ENCODE results near the gene TSPAN13. TPM values are rescaled to one million over a fixed set of nuclear protein-coding genes. Genes with fewer than 3 reads are reported as not detected.

The TSPAN13 gene
- total and polyA plus RNA-seq, 10 of the 15 experiments (the other 5 are each of a cell fraction or from before 2014, with no cell fraction given) = 0.26 to 0.37 TPM; not detected in 8

DNA sequence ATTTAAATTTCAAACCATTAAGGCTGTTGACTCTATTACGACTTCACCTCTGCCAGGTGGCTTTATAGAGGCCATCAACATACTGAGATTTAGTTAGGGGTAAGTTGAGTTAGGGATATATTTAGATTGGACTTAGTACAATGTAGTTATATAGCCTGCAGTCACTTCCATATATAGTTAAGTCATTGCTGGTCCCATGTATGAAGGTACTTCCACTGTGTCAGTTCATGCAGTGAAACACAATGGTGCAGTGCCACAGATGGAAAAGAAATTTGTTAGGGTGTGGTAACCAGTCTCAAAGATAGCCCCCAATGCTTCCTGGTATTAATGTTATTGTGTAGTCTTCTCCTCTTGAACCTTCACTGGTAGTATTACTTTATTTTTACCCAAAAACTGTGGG is 12.6 kb upstream of the TSPAN13 start:
- Histone ChIP-seq H3K27ac (ENCODE audit: control insufficient read depth, insufficient read depth) (no peak overlapping the region), H3K27me3 (replicated peaks in 1 of 2; ENCODE audit: control insufficient read depth in 2 of 2, insufficient read depth in 2 of 2, low read length in 1 of 2) (no peaks in the 10 kb centered on the region; a peak in 2 of 4 replicates), H3K4me2 (ENCODE audit: control insufficient read depth, insufficient read depth) (no peak overlapping the region), H3K4me3 (no peak overlapping the region), H3K9ac (ENCODE audit: control insufficient read depth, insufficient read depth, low read length) (no peak overlapping the region), H3K9me3 (replicated peaks; ENCODE audit: control insufficient read depth, insufficient read depth, low read length) (no peaks in the 10 kb centered on the region), H2AFZ (ENCODE audit: control insufficient read depth, low read depth, low read length) (no peak overlapping the region), H3K36me3 (ENCODE audit: control insufficient read depth in 2 of 2, insufficient read depth in 2 of 2, low read length in 1 of 2) (no peaks in the 10 kb centered on the region), H3K79me2 (ENCODE audit: control insufficient read depth, insufficient read depth, low read length) (no peaks in the 10 kb centered on the region), H3K4me1 (ENCODE audit: control insufficient read depth, insufficient read depth, low read length) (no peaks in the 10 kb centered on the region), H4K20me1 (ENCODE audit: control insufficient read depth, insufficient read depth) (no peaks in the 10 kb centered on the region)
- DNase-seq (ENCODE audit: low read depth, low spot score) = no peak
- intact Hi-C loops (cut with micrococcal nuclease; ENCODE audit: unreplicated experiment) = no loop called here
- WGBS (ENCODE audit: insufficient coverage, insufficient replicate concordance, low lambda C conversion rate, missing lambda C conversion rate) = 23% methylated on average over 1 of the region's 1 CpG
- FAIRE-seq = no peak
- BruUV-seq (replicated peaks) = no TSS peak
- ChIA-PET RAD21 (ENCODE audit: unreplicated experiment) (no interaction called here), CTCF (no interaction called here), SMC1A (ENCODE audit: uncharacterized antibody, unreplicated experiment) (no interaction called here), POLR2A (no interaction called here)
- ATAC-seq = no peak
- TF ChIP-seq, protein P1, sequence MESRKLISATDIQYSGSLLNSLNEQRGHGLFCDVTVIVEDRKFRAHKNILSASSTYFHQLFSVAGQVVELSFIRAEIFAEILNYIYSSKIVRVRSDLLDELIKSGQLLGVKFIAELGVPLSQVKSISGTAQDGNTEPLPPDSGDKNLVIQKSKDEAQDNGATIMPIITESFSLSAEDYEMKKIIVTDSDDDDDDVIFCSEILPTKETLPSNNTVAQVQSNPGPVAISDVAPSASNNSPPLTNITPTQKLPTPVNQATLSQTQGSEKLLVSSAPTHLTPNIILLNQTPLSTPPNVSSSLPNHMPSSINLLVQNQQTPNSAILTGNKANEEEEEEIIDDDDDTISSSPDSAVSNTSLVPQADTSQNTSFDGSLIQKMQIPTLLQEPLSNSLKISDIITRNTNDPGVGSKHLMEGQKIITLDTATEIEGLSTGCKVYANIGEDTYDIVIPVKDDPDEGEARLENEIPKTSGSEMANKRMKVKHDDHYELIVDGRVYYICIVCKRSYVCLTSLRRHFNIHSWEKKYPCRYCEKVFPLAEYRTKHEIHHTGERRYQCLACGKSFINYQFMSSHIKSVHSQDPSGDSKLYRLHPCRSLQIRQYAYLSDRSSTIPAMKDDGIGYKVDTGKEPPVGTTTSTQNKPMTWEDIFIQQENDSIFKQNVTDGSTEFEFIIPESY (IDR thresholded peaks at IDR 0.05) = no peak
- TF ChIP-seq RUNX3 (IDR thresholded peaks at IDR 0.05; ENCODE audit: low read length) = no peak
- no peak for TF ChIP-seq RBBP5 (conservative IDR thresholded peaks at IDR 0.05)
- TF ChIP-seq WRNIP1 (IDR thresholded peaks at IDR 0.05; ENCODE audit: borderline replicate concordance, low read depth, low read length) = no peak
- TF ChIP-seq NFYB (IDR thresholded peaks at IDR 0.05; ENCODE audit: insufficient read depth, low read depth, low read length) = no peak
- no peak for TF ChIP-seq YY1 (IDR thresholded peaks at IDR 0.05; ENCODE audit: low read depth, low read length)
- no peak for TF ChIP-seq ZNF622 (IDR thresholded peaks at IDR 0.05)
- no peak for TF ChIP-seq TCF7 (IDR thresholded peaks at IDR 0.05; ENCODE audit: borderline replicate concordance)
- in situ Hi-C loops (cut with MboI) = no loop called here

Data from GM12878 (cell line).